ENCODE results near the gene AIP. TPM values are rescaled to one million over a fixed set of nuclear protein-coding genes. Genes with fewer than 3 reads are reported as not detected.

Gene AIP
- total and polyA plus RNA-seq, 2 donors (not counting 1 experiment from before 2014, with no cell fraction given) = 127 to 205 TPM

DNA sequence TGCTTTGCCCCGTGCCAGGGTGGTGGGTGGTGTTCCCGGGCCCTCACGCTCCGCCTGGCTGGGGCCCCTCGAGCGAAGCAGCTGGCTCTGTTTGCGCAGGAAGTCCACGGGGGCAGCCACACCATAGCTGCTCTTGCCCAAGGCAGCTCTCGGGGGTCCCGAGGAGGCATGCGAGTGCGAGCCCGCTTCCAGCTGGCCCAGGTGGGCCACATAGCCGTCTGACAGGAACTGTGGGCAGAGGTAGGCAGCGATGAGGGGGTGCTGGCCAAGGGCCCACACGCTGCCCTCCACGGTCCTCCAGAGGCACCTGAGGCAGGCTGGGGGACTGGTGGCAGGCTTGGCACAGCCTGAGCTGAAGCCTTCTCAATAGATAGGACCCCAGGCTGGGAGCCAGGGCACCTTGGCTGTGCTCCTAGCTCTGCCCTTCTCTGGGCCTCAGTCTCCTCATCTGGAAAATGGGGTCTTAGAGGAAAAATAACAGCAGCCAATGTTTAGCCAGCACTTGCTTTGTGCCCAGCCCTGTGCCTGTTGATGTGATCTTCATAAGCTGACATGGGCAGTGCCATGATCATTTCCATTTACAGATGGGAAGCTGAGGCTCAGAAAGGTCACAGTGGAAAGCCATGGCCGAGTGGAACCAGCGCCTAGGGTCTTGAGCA lies 9.4 kb downstream of the AIP start:
- Histone ChIP-seq H2AFZ (ENCODE audit: insufficient read depth, low read depth, low read length, poor library complexity, severe bottlenecking) (no peak overlapping the region), H3K4me2 (replicated peaks; ENCODE audit: low read depth, low read length, poor library complexity, severe bottlenecking) (no peak overlapping the region), H3K36me3 (replicated peaks in 1 of 2; ENCODE audit: control extremely low read depth in 1 of 2, control insufficient read depth in 1 of 2, extremely low read depth in 1 of 2, insufficient read depth in 2 of 2, low read length in 1 of 2) (peaks cover 0 to 85% of the 10 kb centered on the region in 2 experiments), H3K4me3 (ENCODE audit: control extremely low read depth in 1 of 5, extremely low read depth in 1 of 5, insufficient read depth in 1 of 5, low read depth in 2 of 5, low read length in 4 of 5) (no peak overlapping the region), H4K20me1 (ENCODE audit: control insufficient read depth, insufficient read depth, low read length, poor library complexity, severe bottlenecking) (peaks cover 65% of the 10 kb centered on the region), H3K4me1 (ENCODE audit: control insufficient read depth in 2 of 2, insufficient read depth in 2 of 2, low read length in 2 of 2) (peaks cover 0 to 11% of the 10 kb centered on the region in 2 donors), H3K79me2 (ENCODE audit: control insufficient read depth, insufficient read depth, low read length) (peaks cover 34% of the 10 kb centered on the region), H3K27me3 (replicated peaks in 1 of 4; ENCODE audit: control extremely low read depth in 1 of 4, control insufficient read depth in 3 of 4, insufficient read depth in 4 of 4, low read length in 3 of 4) (no peaks in the 10 kb centered on the region), H3K9ac (ENCODE audit: low read length) (no peak overlapping the region), H3K9me3 (ENCODE audit: control extremely low read depth in 1 of 3, control insufficient read depth in 2 of 3, insufficient read depth in 1 of 3, low read length in 2 of 3) (no peaks in the 10 kb centered on the region), H3K27ac (ENCODE audit: low read length in 2 of 2) (no peak overlapping the region)
- DNase-seq = no peak
- 93% methylated on average over 19 of the region's 19 CpGs for WGBS (ENCODE audit: insufficient coverage)
- peaks cover 12% of the 10 kb centered on the region for H3K4me1 Mint-ChIP-seq
- TF ChIP-seq, protein P1, sequence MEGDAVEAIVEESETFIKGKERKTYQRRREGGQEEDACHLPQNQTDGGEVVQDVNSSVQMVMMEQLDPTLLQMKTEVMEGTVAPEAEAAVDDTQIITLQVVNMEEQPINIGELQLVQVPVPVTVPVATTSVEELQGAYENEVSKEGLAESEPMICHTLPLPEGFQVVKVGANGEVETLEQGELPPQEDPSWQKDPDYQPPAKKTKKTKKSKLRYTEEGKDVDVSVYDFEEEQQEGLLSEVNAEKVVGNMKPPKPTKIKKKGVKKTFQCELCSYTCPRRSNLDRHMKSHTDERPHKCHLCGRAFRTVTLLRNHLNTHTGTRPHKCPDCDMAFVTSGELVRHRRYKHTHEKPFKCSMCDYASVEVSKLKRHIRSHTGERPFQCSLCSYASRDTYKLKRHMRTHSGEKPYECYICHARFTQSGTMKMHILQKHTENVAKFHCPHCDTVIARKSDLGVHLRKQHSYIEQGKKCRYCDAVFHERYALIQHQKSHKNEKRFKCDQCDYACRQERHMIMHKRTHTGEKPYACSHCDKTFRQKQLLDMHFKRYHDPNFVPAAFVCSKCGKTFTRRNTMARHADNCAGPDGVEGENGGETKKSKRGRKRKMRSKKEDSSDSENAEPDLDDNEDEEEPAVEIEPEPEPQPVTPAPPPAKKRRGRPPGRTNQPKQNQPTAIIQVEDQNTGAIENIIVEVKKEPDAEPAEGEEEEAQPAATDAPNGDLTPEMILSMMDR (IDR thresholded peaks at IDR 0.05) = no peak
- TF ChIP-seq EZH2 (IDR thresholded peaks at IDR 0.05; ENCODE audit: borderline replicate concordance, insufficient read depth, low read depth, low read length, poor library complexity, severe bottlenecking) = no peak
- H3K9me3 Mint-ChIP-seq (ENCODE audit: insufficient read depth) = no peaks in the 10 kb centered on the region
- H3K4me3 Mint-ChIP-seq = no peak overlapping the region
- CTCF ChIA-PET = interaction anchor here (0.7 to 0.9 kb wide), 2 partner anchors 101 to 103 kb away, joined by 3 read pairs; partner anchors contain the start of gene RAD9A
- no peak for ATAC-seq (ENCODE audit: low read depth)
- POLR2A ChIA-PET = interaction anchor here (0.6 to 1.0 kb wide), 2 partner anchors 91 to 141 kb away, joined by 3 read pairs; partner anchors contain the start of gene PPP1CA
- H3K27me3 Mint-ChIP-seq = no peaks in the 10 kb centered on the region
- intact Hi-C loops (cut with micrococcal nuclease) = no loop called here
- no peak overlapping the region for H3K27ac Mint-ChIP-seq
